Glomerular endothelial cell (primary cell): ENCODE measurements around the gene C11orf16. TPM values are rescaled to one million over a fixed set of nuclear protein-coding genes. Genes with fewer than 3 reads are reported as not detected.
"Not testable (repeated sequence)": the region's sequence is repeated elsewhere in the genome, so short reads cannot be mapped to it uniquely, and the experiment has no call there.

Experiments
- DNase-seq: peaks from one replicate; pipeline ENCODE4 v3.0.0-alpha.2; 2011; ENCODE audit warnings: low read depth, low spot score; ENCODE audit errors: extremely low read depth
- total RNA-seq: library from RNA; depleted of rRNA; stranded (reverse); fragments of >200 nt; gene quantifications from 2 replicates; pipeline ENCODE4 v1.2.3, GENCODE V29; 2015

Gene C11orf16
- total RNA-seq = not detected in 2 replicates

DNA sequence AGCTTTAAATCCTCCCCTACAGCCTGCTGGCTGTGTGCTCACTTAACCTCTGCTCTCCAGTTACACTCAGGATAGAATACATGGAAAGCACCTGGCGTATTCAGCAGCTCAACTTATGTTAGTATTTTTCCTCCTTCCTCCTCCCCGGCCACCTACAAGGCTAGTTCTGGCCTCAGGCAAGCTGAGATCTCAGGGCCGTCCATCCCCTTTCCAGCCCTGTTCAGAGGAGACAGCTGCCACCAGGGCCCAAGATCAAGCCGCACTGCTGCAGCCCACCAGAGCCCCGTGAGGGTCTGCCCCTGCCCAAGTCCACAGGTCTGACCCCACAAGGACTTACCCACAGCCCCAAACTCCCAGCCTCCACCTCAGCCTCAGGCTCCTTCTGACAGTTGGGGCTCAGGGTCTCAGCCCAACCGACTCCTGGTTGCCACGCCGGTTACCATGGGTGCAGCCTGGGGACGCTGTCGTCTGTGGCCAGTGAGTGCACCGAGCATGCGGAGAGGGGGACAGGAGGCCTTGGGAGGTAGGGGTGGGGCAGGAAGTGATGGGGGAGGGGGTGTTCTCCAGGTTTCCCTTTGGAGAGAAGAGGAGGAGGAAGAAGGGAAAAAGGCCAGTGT, at the start of gene C11orf16:
Gene C11orf16 (minus strand): TSS at position 384 of the 617 bp plus-strand sequence. CDS start 639 bp downstream, outside the sequence.
- DNase-seq = no peak

DNA sequence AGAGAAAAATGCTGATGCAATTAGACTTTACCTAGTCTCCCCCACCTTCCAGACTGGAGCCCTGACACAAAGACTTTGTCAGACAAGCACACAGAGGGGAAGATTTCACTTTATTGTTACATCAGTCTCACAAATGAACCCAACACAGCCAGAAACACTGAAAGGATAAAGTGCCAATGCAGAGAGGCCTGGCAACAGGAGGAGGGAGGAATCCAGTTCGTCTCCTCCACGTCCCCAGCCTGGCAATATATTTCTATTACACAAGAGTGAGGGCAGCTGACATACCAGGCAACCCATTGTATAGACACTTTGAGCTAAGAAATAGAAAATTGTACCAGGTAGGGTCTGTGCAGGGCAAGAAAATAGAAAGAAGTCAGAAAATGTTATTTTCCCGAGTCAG, 47.7 kb upstream of the C11orf16 start:
- DNase-seq = no peak

DNA sequence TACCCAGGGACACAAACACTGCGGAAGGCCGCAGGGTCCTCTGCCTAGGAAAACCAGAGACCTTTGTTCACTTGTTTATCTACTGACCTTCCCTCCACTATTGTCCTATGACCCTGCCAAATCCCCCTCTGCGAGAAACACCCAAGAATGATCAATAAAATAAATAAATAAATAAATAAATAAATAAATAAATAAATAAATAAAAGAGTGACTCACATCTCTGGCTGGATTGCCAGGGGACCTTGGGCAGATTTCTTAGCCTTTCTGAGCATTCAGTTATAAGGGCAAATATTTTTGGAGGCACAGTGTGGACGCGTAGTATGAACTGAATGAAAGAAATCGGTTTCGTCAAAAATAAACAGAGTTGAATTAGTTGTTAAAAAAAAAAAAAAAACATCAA, 46.6 kb upstream of the C11orf16 start:
- not testable (repeated sequence) for DNase-seq

- no peak for DNase-seq
Observed at GRCh38 chr11:8973121-8973520, 40.4 kb upstream of the C11orf16 start.

GRCh38 chr11:8971924-8972316, 39.2 kb upstream of the C11orf16 start:
- DNase-seq = no peak

GRCh38 chr11:8971196-8971923, 38.6 kb upstream of the C11orf16 start:
- DNase-seq = no peak

DNA sequence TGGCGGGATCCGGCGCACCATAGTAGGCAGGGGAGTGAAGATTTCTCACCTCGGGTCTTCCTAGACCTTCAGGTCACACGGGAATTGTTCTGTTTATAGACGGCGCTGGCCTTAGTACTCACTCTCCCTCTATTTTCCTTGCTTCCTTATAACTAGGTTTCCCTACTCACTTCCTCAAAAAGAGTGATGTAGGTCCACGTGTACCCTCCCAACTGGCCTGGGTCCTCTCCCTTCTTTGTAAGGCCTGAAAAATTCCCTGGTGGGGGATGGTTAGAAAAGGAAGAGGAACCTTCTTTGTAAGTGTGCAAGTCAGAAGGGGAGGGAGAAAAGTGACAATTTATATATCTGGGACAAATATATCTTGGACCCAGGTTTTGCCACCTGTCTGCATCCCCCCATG, 34.4 kb upstream of the C11orf16 start:
- no peak for DNase-seq

GRCh38 chr11:8964324-8965320, 31.9 kb upstream of the C11orf16 start, which contains the start of gene TMEM9B:
Gene TMEM9B, minus strand, starts transcription at chr11:8964442. Its CDS starts 129 bp downstream, at chr11:8964313.
- DNase-seq = no peak

- no peak for DNase-seq
Observed at GRCh38 chr11:8963569-8964323, 31.0 kb upstream of the C11orf16 start.

- no peak for DNase-seq
Observed at GRCh38 chr11:8962841-8963240, 30.1 kb upstream of the C11orf16 start.

GRCh38 chr11:8961401-8961800, 28.7 kb upstream of the C11orf16 start:
- no peak for DNase-seq

DNA sequence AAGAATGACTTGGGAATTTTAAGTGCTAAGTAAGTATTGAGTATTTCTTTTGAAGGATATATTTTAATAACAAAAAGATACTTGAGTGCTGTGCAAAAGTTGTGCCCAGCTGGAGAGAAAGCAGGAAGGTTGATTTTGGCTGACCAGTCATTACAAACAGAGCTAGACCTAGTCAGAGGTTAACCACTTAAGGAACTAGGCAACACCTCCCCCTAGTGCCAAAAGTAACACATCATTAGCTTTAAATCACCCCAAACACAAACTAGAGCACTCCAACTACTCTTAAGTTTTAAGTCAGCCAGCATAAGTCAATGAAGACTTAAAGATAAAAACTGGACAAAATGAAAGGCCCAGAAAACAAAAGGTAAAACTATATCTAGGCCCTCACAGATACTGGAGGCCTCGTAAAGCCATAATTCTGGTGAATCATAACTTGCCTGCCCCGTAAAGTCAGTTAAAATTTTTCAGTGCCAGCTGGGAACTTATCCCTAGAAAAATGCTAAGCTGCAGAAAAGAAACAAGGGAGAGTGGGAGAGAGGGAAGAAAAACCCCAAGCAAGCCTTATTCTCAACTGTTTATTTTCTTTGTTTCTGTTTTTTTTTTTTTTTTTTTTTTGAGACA, 26.9 kb upstream of the C11orf16 start:
- peak; percentile 51 for DNase-seq

DNA sequence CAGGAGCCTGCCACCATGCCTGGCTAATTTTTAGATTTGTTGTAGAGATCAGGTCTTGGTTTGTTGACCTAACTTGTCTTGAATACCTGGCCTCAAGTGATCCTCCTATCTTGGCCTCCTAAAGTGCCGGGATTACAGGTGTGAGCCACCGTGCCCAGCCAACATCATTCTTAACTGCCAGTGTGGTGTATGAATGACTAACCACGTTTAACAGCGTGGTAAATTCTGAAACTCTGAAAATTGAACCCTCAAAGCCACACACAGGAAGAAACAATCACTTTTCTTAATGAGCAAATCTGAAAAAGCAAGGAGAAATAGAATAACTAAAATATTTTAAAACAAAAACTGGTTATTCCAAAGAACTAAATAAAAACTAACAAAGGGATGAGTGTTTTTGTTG, 24.1 kb upstream of the C11orf16 start:
- DNase-seq = no peak

DNA sequence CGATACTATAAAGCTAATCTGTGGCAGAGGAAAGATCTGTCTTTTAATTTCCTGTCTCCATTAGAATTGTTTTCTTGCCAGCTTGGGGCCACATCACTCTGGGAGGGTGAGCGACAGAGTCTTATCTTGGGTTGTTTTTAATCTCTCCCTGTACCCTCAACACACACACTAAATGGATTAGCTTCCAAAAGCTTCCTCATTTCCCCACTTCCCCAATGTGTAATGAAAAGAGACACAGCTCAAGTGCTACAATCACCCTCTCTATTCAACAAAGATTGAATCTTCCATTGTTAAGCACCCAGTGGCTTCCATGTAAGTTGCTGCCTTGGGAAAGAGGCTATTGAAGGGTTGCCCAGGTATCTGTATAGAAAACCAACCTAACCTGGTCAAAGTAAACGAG, 16.1 kb upstream of the C11orf16 start:
- no peak for DNase-seq

GRCh38 chr11:8947230-8947943, 14.6 kb upstream of the C11orf16 start:
- DNase-seq = no peak

DNA sequence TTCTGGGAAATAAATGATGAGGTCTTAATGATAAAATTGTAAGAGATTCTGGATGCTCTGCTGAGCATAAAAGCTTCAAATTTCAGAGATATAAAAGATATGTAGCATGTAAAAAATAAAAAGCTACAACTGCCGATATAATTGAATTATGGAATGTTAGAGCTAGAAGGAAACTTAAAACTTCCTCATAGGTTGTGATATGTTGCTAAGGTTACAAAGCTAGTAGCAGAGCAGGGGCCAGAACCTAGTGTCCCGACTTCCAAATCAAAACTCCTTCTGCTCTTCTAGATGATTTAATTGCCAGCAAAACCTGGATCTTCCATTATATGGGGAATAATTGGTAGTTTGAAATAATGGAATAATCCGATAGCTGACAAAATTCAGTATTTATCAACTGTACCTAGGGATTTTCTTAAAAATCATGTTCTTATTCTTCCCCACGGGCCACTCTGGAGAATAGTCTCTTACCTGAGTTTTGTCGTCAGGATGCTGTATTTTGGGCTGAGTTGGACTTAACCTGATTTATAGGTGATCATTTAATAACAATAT, 9.8 kb upstream of the C11orf16 start, which contains the start of gene ASCL3:
Gene ASCL3 (minus strand): TSS at position 499 of the 549 bp plus-strand sequence. CDS start 4,855 bp downstream, outside the sequence.
- DNase-seq = no peak

DNA sequence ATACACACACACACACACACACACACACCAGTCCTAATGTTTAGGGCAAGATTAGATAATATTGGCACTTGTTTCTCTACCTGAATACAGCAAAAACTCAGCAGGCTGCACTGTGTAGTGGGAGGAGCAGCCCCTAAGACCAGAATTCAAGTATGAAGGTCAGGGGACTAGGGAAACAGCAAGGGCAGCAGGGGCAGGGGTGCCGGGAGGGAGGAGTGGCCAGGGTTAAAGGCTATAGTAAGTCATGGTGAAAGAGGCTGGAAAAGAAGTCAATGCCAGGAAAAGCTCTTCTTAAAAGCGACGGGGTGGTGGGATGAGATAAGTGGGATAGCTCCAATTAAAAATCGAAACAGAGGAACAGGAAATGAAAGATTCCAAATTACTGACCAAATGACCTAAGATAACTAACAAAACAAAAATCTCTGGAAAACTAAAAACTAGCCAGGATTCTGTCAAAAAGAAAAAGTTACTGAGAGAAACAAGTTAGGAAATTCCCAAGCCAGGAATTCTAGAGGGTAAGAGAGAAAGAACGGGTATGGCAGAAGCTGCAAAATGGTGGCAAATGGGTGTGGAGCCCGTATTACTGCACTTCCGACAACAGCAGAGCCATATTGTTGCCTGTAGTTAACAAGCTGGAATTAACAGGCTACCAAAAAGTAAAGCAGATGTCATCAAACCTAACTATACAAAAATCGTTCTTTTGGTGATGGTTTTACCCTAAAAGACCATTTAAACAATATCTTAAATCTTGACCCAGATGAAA, 8.8 kb upstream of the C11orf16 start:
- DNase-seq = no peak

- no peak for DNase-seq
Observed at GRCh38 chr11:8937659-8938058, 4.9 kb upstream of the C11orf16 start.
